HK-2 (cell line): ENCODE results near the gene ANKRD29.

Source experiments
- DNase-seq: peaks from one replicate; pipeline ENCODE4 v3.0.0-alpha.2; 2018; ENCODE audit not compliant: unreplicated experiment

ANKRD29 gene

DNA sequence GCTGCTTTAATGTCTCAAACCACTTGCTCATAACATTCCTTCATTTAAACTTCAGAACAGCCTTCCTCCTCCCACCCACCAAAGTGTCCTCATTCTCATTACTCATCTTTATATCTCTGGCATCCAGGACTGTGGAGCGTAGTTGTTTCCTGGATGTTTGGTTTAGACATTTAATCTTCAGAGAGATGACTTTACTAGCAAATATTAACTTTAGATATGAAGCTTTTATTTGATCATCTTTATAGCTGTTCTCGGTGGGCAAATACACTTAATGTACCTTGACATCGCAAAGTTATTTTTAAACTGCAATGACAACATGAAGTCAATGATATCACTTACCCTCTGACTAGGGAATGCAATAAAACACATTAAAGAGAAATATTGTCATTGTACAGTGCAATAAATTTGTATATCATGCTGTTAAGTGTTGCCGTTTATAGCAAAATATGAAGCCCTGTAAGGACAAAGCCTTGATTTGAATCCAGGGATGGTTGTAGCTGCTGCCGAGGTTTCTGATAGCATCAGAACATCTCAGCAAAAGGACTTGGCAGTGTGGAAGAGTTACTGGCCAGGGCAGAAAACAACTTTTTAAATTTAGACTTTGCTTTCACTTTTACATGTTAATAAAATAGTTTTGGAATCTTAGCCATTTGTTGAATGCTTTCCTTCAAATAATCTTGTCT is 21.9 kb upstream of the ANKRD29 start:
- peak; percentile 5 for DNase-seq

DNA sequence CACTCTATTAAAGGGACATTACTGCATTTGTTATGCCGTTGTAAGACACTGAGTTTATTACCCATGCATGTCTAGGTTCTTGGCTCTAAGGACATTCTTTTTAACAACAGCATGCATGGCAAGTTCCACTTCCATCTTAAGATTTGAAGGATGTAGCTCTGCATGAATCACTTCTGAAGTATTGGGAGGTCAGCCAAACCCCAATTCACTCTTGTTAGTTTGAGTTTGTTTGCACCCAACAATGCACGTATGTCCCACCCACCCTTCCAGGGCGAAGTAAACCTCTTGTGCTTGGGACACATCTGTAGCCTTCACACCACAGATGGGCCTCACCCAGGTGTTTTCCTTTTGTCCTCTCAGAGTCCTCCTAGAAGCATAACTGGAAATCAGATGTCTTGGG is 21.0 kb upstream of the ANKRD29 start:
- no peak for DNase-seq

DNA sequence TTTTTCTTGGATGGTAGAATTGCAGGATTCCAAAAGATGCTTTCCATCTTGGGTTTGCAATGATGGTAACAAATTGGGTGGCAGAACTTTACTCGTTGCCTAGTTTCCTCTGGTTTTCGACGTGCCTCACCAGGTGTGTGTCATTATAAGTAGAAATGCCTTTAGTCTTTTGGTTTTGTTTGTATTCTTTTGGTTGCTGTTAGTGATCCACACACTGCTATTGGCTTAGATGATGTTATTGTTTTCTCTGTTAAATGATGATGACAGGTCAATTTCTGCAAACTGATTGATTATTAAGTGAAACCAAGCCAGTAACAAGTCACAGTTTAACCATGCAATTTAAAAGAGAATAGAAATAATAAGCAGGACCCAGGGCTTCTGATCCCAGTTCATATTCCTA is 20.4 kb upstream of the ANKRD29 start:
- DNase-seq, result no peak

- no peak for DNase-seq
These were observed 19.8 kb upstream of the ANKRD29 start for GRCh38 chr18:23682472-23682871.

DNA sequence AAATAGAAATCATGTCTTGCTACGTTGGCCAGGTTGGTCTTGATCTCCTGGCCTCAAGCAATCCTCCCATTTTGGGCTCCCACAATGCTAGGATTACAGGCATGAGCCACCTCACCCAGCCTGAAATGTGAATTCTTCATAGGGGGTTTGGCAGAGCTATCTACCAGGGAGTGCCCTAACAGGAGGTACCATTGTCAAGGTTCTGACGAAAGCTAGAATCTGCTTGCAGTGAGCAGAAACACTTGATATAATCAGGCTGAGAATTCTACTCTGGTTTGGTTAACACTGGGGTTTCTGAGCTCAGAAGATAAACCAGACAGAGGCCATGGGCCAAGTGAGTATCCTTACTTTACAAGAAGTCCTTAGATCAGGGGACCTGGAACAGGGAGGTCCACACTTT is 19.3 kb upstream of the ANKRD29 start:
- no peak for DNase-seq

DNA sequence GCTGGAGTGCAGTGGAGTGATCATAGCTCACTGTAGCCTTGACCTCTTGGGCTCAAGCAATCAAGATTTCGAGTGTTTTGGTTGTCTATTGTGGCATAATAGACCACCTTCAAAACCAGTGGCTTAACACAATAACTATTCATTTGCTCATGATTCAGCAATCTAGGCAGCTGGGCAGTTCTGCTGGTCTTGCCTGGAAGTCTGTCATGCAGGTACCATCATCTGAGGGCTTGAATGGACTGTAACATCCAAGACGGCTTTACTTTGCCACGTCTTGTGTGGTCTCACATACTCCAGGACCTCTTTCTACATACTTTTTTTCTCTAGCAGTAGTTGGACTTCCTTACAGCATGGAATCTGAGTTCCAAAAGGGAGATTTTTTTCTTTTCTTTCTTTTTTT is 13.2 kb upstream of the ANKRD29 start:
- no peak for DNase-seq

DNA sequence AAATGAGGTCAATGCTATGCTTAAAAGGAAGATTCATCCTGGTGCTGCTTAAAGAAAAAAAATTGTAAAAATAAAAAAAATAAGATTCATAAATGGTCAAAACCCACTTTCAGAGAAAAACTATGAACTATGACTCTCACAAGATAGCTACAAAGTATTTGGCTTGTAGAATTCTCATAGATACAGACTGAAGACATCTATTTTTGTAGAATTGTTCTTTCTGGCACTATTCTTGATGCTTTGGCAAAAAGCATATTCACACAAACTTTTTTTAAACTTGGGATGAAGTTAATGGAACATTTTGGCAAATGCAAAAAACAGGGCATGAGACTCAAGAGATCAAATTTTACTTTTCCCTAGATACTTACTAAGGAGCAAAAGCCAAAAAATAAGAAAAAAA is 12.5 kb upstream of the ANKRD29 start:
- no peak for DNase-seq

- no peak for DNase-seq
These were observed 11.0 kb upstream of the ANKRD29 start for GRCh38 chr18:23673725-23674124.

DNA sequence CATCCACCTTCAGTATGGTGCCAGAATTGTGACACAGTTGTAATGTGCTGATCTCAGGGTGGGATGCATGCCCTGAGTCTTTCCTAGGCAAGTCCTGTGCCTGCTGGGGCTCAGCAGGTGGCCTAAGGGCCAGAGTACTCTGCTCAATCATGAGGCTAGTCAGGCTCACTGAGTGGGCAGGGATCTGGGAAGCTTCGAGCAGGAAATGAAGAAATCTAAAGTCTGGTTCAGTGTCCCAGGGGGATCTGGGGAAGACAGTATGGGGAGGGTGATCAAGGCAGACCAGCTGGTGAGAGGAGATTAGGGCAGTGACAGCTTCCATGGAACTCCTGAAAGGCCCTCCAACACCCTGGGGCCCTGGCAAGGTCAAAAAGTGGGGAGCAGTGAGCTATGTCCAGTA is 8.9 kb upstream of the ANKRD29 start:
- DNase-seq, result no peak

- no peak for DNase-seq
These were observed 7.2 kb upstream of the ANKRD29 start for GRCh38 chr18:23669804-23670405.

DNA sequence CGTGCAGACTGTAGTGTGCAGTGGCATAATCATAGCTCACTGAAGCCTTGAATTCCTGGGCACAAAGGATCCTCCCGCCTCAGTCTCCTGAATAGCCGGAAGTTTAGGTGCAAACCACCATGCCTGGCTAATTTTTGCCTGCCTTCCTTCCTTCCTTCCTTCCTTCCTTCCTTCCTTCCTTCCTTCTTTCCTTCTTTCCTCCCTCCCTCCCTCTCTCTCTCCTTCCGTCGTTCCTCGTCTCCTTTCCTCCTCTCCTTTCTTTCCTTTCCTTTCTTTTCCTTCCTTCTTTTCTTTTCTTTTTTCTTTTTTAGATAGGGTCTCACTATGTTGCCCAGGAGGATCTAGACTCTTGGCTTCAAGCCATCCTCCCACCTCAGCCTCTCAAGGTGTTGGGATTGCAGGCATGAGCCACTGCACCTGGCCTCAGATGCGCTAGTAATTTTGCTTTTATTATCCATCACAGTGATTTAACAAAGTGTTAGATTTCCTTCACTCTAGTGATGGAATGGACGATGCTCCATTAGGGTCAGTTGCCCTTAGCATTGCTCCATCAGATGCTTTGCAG is 6.6 kb upstream of the ANKRD29 start:
- DNase-seq, result no peak

DNA sequence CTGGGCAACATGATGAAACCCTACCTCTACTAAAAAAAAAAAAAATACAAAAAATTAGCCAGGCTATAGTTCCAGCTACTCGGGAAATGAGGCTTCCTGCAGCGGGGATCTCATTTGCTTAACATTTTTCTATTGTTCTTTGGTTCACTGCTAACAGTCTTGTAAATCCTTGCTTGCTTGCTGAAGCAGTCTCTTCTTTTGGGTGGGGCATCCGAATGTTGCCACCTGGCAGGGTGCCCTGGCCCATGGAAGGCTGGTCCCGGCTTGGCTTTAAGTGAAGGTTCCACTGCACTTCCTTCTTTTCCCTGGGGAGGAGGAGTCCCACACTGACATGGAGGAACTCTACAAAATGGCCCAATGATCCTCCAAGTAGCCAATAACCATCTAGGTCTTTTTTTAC is 6.0 kb upstream of the ANKRD29 start:
- DNase-seq, result no peak

- no peak for DNase-seq
These were observed 4.4 kb upstream of the ANKRD29 start for GRCh38 chr18:23667114-23667513.

DNA sequence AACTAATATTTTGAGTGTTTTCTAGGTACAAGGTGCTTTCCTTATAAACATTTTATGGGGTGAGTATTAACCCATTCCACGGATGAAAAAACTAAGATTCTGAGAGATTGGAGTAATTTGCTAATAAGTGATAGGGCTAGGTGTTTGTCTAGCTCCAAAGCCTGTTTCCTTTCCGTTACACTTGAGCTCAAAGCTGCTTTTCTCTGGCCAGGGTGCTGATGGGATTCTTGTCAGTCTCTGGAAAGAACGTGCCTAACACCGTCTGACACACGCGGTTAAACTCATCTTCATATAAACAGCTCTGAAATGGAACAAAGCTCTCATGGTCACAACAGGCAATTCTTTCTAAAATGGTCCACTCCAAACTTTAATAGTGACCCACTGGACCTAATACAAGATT is 2.0 kb upstream of the ANKRD29 start:
- DNase-seq, result no peak

- no peak for DNase-seq
These were observed 889 bp downstream of the ANKRD29 start for GRCh38 chr18:23661735-23662308.

DNA sequence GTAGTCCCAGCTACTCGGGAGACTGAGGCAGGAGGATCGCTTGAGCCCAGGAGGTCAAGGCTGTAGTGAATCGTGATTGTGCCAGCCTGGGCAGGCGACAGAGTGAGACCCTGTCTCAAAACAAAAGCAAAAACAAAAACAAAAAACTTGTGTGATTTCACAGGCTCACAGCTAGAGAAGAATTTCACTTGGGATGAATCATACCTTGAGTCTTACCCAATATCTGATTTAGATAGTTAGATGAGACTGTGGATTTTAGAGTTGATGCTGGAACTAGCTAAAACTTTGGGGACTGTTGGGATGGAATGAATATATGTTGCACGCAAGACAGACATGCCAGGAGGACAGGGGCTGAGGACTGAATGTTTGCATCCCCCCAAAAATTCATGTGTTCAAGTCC is 4.4 kb downstream of the ANKRD29 start:
- DNase-seq, result no peak

- no peak for DNase-seq
These were observed 10.5 kb downstream of the ANKRD29 start for GRCh38 chr18:23652232-23652631.

GRCh38 chr18:23650968-23651927 is 11.5 kb downstream of the ANKRD29 start:
- no peak for DNase-seq

GRCh38 chr18:23648940-23649607 is 13.6 kb downstream of the ANKRD29 start:
- DNase-seq, result no peak

GRCh38 chr18:23648456-23648855 is 14.3 kb downstream of the ANKRD29 start:
- no peak for DNase-seq

GRCh38 chr18:23646282-23646681 is 16.4 kb downstream of the ANKRD29 start:
- DNase-seq, result no peak
